Smooth muscle cell of the pulmonary artery (primary cell): ENCODE data around the gene ATP2B1. TPM values are rescaled to one million over a fixed set of nuclear protein-coding genes. Genes with fewer than 3 reads are reported as not detected.

Experiments
- total RNA-seq: library from RNA; depleted of rRNA; stranded (reverse); fragments of >200 nt; gene quantifications from 2 replicates; pipeline ENCODE4 v1.2.3, GENCODE V29; 2014

The ATP2B1 gene
- 43.1 and 85.6 TPM in 2 replicates for total RNA-seq

GRCh38 chr12:89708565-89709156 is at the start of gene ATP2B1:
ATP2B1 (minus strand) TSS chr12:89708838; CDS start chr12:89655886, 52,952 bp downstream.

Other genes starting within 250 kb of the ATP2B1 start
- gene GALNT4, start 184.0 kb downstream of the ATP2B1 start, total RNA-seq: 10.7 and 14.3 TPM in 2 replicates
- 12.8 and 15.4 TPM in 2 replicates for gene POC1B, start 182.8 kb downstream of the ATP2B1 start, total RNA-seq